ENCODE data around the gene CDC25B.

DNA sequence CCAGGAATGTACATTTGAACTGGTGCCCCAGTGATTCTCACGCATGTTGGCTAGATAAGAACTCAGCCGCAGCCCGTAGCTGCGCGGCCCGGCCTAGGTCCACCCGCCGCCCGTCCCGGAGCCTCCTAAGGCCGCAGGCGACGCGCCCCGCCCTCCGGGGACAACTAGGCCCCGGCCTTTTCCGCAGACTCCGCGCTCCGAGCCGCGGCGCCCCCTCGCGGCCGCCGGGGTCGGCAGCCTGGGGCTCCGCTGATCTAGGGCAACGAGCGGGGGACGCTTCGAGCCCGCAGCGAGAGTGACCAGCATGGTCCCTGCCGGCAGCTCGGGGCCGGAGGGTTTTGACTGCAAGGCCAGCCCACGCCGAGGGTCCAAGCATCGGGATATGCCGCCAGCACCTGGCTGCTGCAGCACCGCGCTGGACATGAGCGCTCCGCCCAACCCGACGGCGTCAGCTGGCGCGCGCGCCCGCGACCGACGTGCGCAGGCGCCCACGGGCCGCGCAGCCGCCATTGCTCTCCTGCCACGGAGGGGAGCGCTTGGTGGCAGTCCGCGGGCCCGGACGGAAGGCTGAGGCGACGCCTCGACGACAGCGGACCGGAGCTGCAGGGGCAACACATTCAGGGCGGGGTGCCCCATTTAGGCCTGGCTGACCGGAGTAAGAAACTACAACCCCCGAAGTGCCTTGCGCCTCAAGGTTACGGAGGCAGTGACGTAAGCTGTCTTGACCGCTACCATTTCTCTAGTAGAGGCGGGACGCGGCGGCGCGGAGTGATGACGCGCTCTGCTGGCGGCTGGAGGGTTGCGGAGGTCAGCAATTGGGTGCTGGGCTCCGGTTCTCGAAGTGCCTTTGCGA, 24.2 kb downstream of the CDC25B start, which contains the start of gene AP5S1:
- peak; percentile 92 to 100 for TF ChIP-seq CTCF (IDR thresholded peaks at IDR 0.05; ENCODE audit: extremely low read depth in 1 of 2, insufficient read depth in 1 of 2, low read depth in 1 of 2, low read length in 2 of 2)
- TF ChIP-seq POLR2A (IDR thresholded peaks at IDR 0.05; ENCODE audit: low read depth, low read length), result peak; percentile 81
